Coronary artery (tissue), 2 donors: ENCODE data around the gene LRRC4B.

Source experiments
- DNase-seq: peaks from one replicate; pipeline ENCODE4 v3.0.0-alpha.2; 2017; ENCODE audit warnings: low spot score
- H3K27ac ChIP-seq, 2 donors: fragments of 200-600 bp; sonication (generic); one replicate each; pipeline ENCODE4 v1.5.1; 2016 to 2019
- H3K4me3 ChIP-seq: fragments of 200-600 bp; sonication (generic); 2 replicates; pipeline ENCODE4 v1.5.1; 2016; ENCODE audit warnings: mild to moderate bottlenecking, moderate library complexity
- CTCF ChIP-seq: fragments of 200-600 bp; sonication (generic); IDR thresholded peaks from one replicate; pipeline ENCODE4 v1.5.1; 2019; ENCODE audit warnings: antibody characterized with exemption

The LRRC4B gene

GRCh38 chr19:50516456-50516855 lies 51.8 kb downstream of the LRRC4B start:
- Histone ChIP-seq H3K27ac (no peak overlapping the region), H3K4me3 (no peak overlapping the region)
- TF ChIP-seq CTCF = no peak
- DNase-seq = no peak

GRCh38 chr19:50515168-50515561 lies 53.1 kb downstream of the LRRC4B start:
- H3K4me3 ChIP-seq = no peak overlapping the region
- no peak for DNase-seq
- TF ChIP-seq CTCF = no peak
- no peak overlapping the region for H3K27ac ChIP-seq

- no peak for DNase-seq
- no peak for TF ChIP-seq CTCF
- Histone ChIP-seq H3K4me3 (no peak overlapping the region), H3K27ac (no peak overlapping the region)
Observed at GRCh38 chr19:50514346-50515167, 53.7 kb downstream of the LRRC4B start.

GRCh38 chr19:50513746-50514345 lies 54.4 kb downstream of the LRRC4B start, which contains the start of gene ASPDH:
Gene ASPDH, minus strand, starts transcription at chr19:50513913. Its CDS starts 90 bp downstream, at chr19:50513823.
- no peak for TF ChIP-seq CTCF
- Histone ChIP-seq H3K4me3 (no peak within 1 kb of the TSS), H3K27ac (no peak within 1 kb of the TSS)
- no peak for DNase-seq

GRCh38 chr19:50512999-50513745 lies 55.1 kb downstream of the LRRC4B start:
- Histone ChIP-seq H3K27ac (no peak overlapping the region), H3K4me3 (no peak overlapping the region)
- no peak for DNase-seq
- TF ChIP-seq CTCF = no peak

GRCh38 chr19:50512112-50512998 lies 55.9 kb downstream of the LRRC4B start:
- TF ChIP-seq CTCF = no peak
- Histone ChIP-seq H3K27ac (no peak overlapping the region), H3K4me3 (no peak overlapping the region)
- DNase-seq = no peak
